Globus pallidus (tissue), 1 donor: ENCODE data around the gene CYTH1.
"Not testable (repeated sequence)": the region's sequence is repeated elsewhere in the genome, so short reads cannot be mapped to it uniquely, and the experiment has no call there.

ENCODE experiments used
- DNase-seq: peaks from one replicate; pipeline ENCODE4 v3.0.0-alpha.2; 2015; ENCODE audit warnings: low spot score

The CYTH1 gene

GRCh38 chr17:78687944-78688343, 94.1 kb downstream of the CYTH1 start:
- DNase-seq = no peak

- DNase-seq = no peak
Measured at GRCh38 chr17:78687125-78687524, 94.9 kb downstream of the CYTH1 start.

DNA sequence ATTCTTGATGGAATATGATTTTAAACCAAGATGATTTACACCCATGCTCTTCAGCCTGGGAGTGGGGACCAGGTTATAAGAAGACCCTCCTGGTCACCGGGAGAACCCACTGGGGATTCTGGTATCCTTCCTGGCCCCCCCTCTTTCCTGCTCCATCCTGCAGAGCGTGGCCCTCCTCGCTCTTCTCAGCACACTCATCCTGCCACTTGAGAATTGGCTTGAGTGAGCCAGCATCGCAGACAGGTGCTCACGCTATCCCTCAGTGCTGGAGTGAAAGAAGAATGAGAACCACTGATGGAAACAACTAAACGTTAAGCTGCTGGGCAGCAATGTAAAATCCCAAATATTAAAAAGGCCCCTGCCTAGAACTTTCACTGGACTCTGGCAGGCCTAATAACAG, 98.0 kb downstream of the CYTH1 start:
- no peak for DNase-seq

GRCh38 chr17:78683408-78683961, 98.6 kb downstream of the CYTH1 start:
- no peak for DNase-seq

- DNase-seq = no peak
Measured at GRCh38 chr17:78682363-78682762, 99.7 kb downstream of the CYTH1 start.

DNA sequence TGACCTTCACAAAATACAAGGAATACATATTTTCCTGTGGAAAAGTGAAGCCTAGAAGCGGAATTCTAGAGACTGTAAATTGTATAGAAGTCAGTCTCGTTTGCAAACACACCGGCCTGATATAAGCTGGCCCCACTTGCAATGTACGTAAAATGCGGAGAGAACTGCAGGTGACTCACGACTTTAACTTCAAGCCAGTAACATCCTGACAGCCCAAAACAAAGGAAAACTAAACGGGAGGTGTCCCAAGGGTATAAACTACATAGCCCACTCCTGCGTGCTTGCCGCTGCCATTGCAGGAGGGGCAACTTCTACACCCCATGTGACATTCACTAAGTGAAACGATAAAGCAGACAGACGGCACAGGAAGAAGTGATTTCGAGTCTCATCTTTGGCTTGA, 101.6 kb downstream of the CYTH1 start:
- no peak for DNase-seq

GRCh38 chr17:78679495-78680395, 102.3 kb downstream of the CYTH1 start:
- DNase-seq = no peak

DNA sequence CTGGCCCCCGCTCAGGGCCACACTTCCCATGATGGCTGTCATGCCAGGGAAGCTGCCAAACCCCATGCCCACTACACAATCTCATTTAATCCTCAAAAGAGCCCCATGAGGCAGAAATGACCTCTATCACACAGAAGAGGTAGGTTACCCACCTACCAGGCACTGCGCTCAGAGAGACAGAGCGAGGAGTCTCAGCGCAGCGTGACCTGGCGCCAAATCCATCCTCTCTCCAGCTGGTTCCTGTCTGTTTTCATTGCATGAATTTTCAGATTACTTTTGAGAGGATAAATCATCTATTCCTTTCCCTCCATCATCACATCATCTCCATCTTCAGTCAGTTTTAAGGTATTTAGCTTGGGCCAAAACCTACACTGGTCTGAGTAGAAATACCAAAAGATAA, 103.4 kb downstream of the CYTH1 start:
- DNase-seq = no peak

GRCh38 chr17:78678222-78678557, 103.9 kb downstream of the CYTH1 start:
- DNase-seq = no peak

DNA sequence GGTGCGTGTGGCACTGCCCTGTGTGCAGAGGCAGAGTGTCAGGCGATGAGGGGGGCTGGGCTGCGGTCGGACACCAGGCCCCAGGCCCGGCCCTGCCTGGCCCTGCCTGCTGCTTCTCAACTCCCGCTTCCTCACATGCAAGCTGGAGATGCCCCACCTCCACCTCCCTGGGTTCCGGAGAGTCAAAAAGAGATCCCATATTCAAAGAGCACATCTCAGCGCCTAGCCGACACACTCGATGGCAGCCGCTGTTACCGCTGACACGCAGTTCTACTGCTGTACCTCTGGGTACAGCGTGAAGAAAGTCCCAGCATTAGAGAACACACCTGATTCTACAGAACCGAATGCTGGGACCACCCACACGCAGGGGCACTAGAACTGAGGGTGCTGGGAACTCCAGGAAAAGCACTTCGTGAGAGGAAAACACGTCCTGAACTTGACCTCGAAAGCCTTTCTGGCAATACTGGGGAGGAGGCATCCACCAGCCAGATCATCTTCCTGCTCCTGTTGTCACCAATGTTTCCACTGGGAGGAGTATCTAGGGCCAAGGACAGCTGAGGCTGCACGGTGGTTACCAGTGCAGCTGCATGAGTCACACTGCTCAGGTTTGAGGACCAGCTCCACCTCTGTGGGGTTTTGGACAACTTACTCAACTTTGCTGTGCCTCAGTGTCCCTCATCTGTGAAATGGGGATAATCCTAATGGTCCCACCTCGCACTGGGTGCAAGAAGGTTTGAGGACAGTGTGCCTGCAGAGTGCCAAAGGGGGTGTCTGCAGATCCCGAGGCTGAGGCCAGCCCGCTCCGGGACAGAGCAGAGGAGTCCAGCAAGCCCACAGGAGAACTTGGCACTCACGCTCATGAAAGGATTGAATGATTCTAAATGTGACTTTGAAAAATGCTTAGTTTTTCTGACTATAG, 104.5 kb downstream of the CYTH1 start:
- DNase-seq = no peak

GRCh38 chr17:78676412-78677302, 105.4 kb downstream of the CYTH1 start:
- no peak for DNase-seq

DNA sequence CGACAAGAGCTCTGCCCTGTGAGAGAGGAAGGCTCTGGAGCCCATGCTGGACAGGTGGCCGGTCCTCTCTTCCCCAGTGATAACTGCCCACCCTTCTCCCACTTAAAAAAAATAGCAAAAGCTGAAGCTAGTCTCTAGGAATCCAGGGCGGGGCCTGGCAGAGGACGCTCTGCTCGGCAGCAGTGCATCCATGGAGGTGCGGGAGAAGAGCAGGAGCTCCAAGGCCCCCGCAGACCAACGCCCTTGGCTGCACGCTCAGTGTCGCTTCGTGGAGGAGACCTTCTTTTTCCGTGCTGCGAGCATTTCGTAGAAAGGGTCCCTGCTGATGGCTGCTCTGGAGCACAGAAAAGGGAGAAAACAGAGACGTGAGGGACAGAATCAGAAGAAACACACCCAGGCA, 106.2 kb downstream of the CYTH1 start:
- DNase-seq = no peak

DNA sequence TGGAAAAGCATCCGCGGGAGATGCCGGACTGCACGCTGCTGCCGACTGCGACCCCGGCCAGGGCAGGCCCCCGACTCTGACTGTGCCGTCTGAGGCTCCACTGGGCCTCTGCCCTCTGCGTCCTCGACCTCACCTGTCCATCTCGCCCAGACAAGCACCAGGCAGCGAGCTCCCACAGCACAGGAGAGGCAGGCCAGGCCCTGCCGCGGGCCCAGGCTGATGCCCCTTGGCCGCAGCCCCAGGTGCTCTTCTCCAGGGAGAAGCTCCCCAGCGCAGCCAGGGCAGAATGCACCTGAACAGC, 106.8 kb downstream of the CYTH1 start:
- no peak for DNase-seq

GRCh38 chr17:78674595-78675315, 107.3 kb downstream of the CYTH1 start:
- DNase-seq = no peak

GRCh38 chr17:78674156-78674555, 107.9 kb downstream of the CYTH1 start:
- no peak for DNase-seq

- no peak for DNase-seq
Measured at GRCh38 chr17:78673395-78673794, 108.7 kb downstream of the CYTH1 start.

GRCh38 chr17:78672871-78673371, 109.2 kb downstream of the CYTH1 start:
- DNase-seq = no peak

DNA sequence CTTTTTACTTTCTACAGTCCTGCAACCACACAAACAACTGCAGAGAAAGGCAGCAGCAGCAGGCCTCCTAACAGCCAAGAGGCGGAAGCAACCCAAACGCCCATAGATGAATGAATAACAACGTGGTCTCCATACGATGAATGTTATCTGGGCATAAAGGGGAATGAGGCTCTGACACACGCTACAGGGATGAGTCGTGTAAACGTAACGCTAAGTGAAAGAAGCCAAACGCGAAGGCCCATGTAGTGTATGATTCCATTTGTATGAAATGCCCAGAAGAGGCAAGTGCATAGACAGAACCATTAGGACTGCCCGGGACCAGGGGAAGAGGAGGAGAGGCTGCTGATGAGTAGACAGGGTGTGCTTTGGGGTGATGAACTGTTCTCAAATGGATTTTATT, 110.1 kb downstream of the CYTH1 start:
- no peak for DNase-seq

- not testable (repeated sequence) for DNase-seq
Measured at GRCh38 chr17:78671726-78672001, 110.4 kb downstream of the CYTH1 start.

DNA sequence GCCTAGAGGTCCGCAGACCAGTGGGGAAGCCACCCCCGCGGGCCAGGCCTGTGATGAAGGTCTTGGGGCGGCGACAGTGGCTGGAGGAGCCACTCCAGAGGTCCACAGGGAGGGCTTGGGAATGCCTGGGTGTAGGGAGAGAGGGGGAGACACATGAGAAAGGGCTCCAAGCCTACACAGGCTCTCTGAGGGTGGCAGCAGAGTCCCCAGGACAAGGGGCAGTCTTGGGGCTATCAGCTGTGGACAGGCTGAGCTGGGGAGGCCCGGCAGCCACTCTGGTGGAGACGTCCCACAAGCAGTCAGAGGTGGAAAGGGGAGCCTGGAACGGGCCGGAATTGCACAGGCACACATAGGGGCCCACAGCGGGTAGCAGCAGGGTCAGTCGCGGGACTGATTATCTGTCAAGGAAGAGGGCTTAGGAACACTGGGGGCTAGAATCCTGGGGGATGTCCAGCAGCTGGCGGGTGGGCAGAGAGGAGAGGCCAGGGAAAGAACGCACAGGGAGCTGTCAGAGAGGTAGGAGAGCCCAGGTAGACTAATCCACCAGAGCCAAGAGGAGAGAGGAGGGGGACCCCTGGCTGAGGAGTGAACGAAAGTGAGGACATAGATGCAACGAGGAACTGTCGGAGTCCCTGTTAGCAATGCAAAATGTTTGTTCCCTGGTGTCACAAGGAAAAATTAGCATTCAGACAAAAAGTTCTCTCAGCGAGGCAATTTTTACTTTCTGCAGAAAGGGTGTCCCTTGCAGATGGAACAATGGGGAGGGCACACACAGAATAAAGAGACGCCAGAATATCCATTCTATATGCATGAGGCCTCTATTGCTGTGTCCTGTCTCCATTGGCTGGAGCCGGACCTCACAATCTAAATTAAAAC, 111.0 kb downstream of the CYTH1 start:
- DNase-seq = no peak
